H1 (cell line): ENCODE data around the gene MIA2.

ENCODE experiments used
- CBX8 ChIP-seq: fragments of 300-800, 300-1000 bp; sonication (generic); IDR thresholded peaks from 2 replicates; pipeline ENCODE4 v1.7.1; 2016; ENCODE audit warnings: low read depth, low read length, borderline replicate concordance
- EGR1 ChIP-seq: IDR thresholded peaks from 2 replicates; pipeline ENCODE4 v1.6.1; 2011; ENCODE audit warnings: low read depth, low read length, borderline replicate concordance
- FOSL1 ChIP-seq: IDR thresholded peaks from 2 replicates; pipeline ENCODE4 v1.6.1; 2011; ENCODE audit warnings: mild to moderate bottlenecking, low read depth, low read length, moderate library complexity; ENCODE audit not compliant: insufficient read depth
- GABPA ChIP-seq: IDR thresholded peaks from 2 replicates; pipeline ENCODE4 v1.6.1; 2011; ENCODE audit warnings: mild to moderate bottlenecking, low read length, moderate library complexity, borderline replicate concordance; ENCODE audit not compliant: insufficient read depth
- HDAC6 ChIP-seq: IDR thresholded peaks from one replicate; pipeline ENCODE4 v1.7.1; 2012; ENCODE audit warnings: low read depth, mild to moderate bottlenecking, inconsistent platforms, low read length, moderate library complexity
- KDM1A ChIP-seq: fragments of 200-600, 300-600 bp; sonication (generic); IDR thresholded peaks from 2 replicates; pipeline ENCODE4 v1.7.1; 2016; ENCODE audit warnings: mild to moderate bottlenecking, low read length, borderline replicate concordance
- POLR2AphosphoS5 ChIP-seq: IDR thresholded peaks from 2 replicates; pipeline ENCODE4 v1.6.1; 2011; ENCODE audit warnings: low read depth, low read length
- RBBP5 ChIP-seq: IDR thresholded peaks from 2 replicates; pipeline ENCODE4 v1.7.1; 2012; ENCODE audit warnings: low read depth, mild to moderate bottlenecking, inconsistent platforms, low read length, moderate library complexity, borderline replicate concordance
- SIN3A ChIP-seq, 2 experiments: IDR thresholded peaks in 1 of 2; conservative IDR thresholded peaks in 1 of 2; 2 replicates each; pipeline ENCODE4 v1.6.1; 2011 to 2012; ENCODE audit warnings: low read length in 2 of 2, improper control_type of control experiment in 1 of 2, low read depth in 1 of 2, mild to moderate bottlenecking in 1 of 2
- SP1 ChIP-seq: IDR thresholded peaks from 2 replicates; pipeline ENCODE4 v1.6.1; 2011; ENCODE audit warnings: low read depth, low read length
- SP4 ChIP-seq: IDR thresholded peaks from 2 replicates; pipeline ENCODE4 v1.6.1; 2012; ENCODE audit warnings: low read length, inconsistent platforms
- TF ChIP-seq, protein P1 (sequence below), 3 experiments: IDR thresholded peaks; 1 replicate in 2 of 3; 2 replicates in 1 of 3; pipeline versions ENCODE4 v1.5.1 to v1.6.1; 2011; ENCODE audit warnings: low read length in 3 of 3, mild to moderate bottlenecking in 3 of 3, inconsistent platforms in 2 of 3, low read depth in 1 of 3, moderate library complexity in 1 of 3; ENCODE audit not compliant: insufficient read depth in 1 of 3; ENCODE audit errors: control extremely low read depth in 1 of 3
- TF ChIP-seq, protein P2 (sequence below): IDR thresholded peaks from 2 replicates; pipeline ENCODE4 v1.6.1; 2012; ENCODE audit warnings: inconsistent platforms

DNA sequence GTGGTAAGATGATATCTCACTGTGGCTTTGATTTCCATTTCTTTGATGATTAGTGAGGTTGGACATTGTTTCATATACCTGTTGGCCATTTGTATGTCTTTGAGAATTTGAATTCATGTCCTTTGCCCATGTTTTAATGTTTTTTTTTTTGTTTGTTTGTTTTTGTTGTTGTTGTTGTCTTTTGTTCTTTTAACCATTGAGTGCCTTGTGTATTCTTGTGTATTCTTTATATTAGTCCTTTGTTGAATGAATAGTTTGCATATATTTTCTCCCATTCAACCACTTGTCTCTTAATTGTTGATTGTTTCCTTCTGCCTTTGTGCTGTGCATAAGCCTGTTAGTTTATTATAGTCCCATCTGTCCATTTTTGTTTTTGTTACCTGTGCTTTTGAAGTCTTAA lies 126.6 kb downstream of the MIA2 start:
- TF ChIP-seq, protein P1, sequence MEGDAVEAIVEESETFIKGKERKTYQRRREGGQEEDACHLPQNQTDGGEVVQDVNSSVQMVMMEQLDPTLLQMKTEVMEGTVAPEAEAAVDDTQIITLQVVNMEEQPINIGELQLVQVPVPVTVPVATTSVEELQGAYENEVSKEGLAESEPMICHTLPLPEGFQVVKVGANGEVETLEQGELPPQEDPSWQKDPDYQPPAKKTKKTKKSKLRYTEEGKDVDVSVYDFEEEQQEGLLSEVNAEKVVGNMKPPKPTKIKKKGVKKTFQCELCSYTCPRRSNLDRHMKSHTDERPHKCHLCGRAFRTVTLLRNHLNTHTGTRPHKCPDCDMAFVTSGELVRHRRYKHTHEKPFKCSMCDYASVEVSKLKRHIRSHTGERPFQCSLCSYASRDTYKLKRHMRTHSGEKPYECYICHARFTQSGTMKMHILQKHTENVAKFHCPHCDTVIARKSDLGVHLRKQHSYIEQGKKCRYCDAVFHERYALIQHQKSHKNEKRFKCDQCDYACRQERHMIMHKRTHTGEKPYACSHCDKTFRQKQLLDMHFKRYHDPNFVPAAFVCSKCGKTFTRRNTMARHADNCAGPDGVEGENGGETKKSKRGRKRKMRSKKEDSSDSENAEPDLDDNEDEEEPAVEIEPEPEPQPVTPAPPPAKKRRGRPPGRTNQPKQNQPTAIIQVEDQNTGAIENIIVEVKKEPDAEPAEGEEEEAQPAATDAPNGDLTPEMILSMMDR (IDR thresholded peaks at IDR 0.05; ENCODE audit: control extremely low read depth in 1 of 3, insufficient read depth in 1 of 3, low read depth in 1 of 3, low read length in 3 of 3), result no peak
- no peak for TF ChIP-seq HDAC6
- TF ChIP-seq GABPA, result no peak
- TF ChIP-seq POLR2AphosphoS5, result no peak
- no peak for TF ChIP-seq KDM1A
- TF ChIP-seq, protein P2, sequence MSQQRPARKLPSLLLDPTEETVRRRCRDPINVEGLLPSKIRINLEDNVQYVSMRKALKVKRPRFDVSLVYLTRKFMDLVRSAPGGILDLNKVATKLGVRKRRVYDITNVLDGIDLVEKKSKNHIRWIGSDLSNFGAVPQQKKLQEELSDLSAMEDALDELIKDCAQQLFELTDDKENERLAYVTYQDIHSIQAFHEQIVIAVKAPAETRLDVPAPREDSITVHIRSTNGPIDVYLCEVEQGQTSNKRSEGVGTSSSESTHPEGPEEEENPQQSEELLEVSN, result no peak
- TF ChIP-seq FOSL1, result no peak
- TF ChIP-seq SP1, result no peak
- no peak for TF ChIP-seq CBX8
- TF ChIP-seq SIN3A (conservative IDR thresholded peaks at IDR 0.05 in 1 of 2, IDR thresholded peaks at IDR 0.05 in 1 of 2; ENCODE audit: low read depth in 1 of 2, low read length in 2 of 2), result no peak
- TF ChIP-seq RBBP5, result no peak
- no peak for TF ChIP-seq EGR1
- no peak for TF ChIP-seq SP4
